SK-N-SH (cell line): Measurements from ENCODE around the gene SPAG9.

Source experiments
- CTCF ChIP-seq: fragments of 200-600 bp; sonication (generic); IDR thresholded peaks from 2 replicates; pipeline ENCODE4 v1.6.1; 2017; ENCODE audit warnings: antibody characterized with exemption, mild to moderate bottlenecking, moderate library complexity
- EP300 ChIP-seq, 2 experiments: IDR thresholded peaks; 2 replicates each; pipeline versions ENCODE4 v1.4.0 to v1.6.1; 2012; ENCODE audit warnings: borderline replicate concordance in 1 of 2, low read depth in 1 of 2, low read length in 1 of 2
- MXI1 ChIP-seq: IDR thresholded peaks from 2 replicates; pipeline ENCODE4 v1.6.1; 2012; ENCODE audit warnings: mild to moderate bottlenecking, low read depth, low read length, improper control_type of control experiment

GRCh38 chr17:50945779-50946222 lies 174.9 kb downstream of the SPAG9 start:
- no peak for TF ChIP-seq CTCF
- TF ChIP-seq EP300 (IDR thresholded peaks at IDR 0.05; ENCODE audit: borderline replicate concordance in 1 of 2, low read depth in 1 of 2, low read length in 1 of 2), result no peak
- no peak for TF ChIP-seq MXI1
